ENCODE measurements around the gene SASH3. TPM values are rescaled to one million over a fixed set of nuclear protein-coding genes. Genes with fewer than 3 reads are reported as not detected.

Gene SASH3
- total RNA-seq, 2 donors from 2014 or later, result 2.1 to 8.3 TPM

- TF ChIP-seq CTCF (IDR thresholded peaks at IDR 0.05), result no peak
- Histone ChIP-seq H3K27ac (no peak overlapping the region), H3K4me1 (no peaks in the 10 kb centered on the region), H3K9me3 (no peaks in the 10 kb centered on the region), H3K27me3 (no peaks in the 10 kb centered on the region), H3K4me3 (no peak overlapping the region), H3K36me3 (no peaks in the 10 kb centered on the region)
- no peak for DNase-seq (ENCODE audit: low spot score)
Observed at GRCh38 chrX:129787336-129788055, 7.7 kb downstream of the SASH3 start.

GRCh38 chrX:129788527-129788926 lies 8.8 kb downstream of the SASH3 start:
- no peak overlapping the region for H3K4me3 ChIP-seq
- H3K9me3 ChIP-seq, result no peaks in the 10 kb centered on the region
- H3K27ac ChIP-seq, result no peak overlapping the region
- no peaks in the 10 kb centered on the region for H3K4me1 ChIP-seq
- no peak for DNase-seq (ENCODE audit: low spot score)
- H3K27me3 ChIP-seq, result no peaks in the 10 kb centered on the region
- H3K36me3 ChIP-seq, result no peaks in the 10 kb centered on the region
- TF ChIP-seq CTCF (IDR thresholded peaks at IDR 0.05), result no peak

GRCh38 chrX:129790146-129790545 lies 10.4 kb downstream of the SASH3 start:
- TF ChIP-seq CTCF (IDR thresholded peaks at IDR 0.05), result no peak
- Histone ChIP-seq H3K4me1 (no peaks in the 10 kb centered on the region), H3K9me3 (no peaks in the 10 kb centered on the region), H3K27me3 (no peaks in the 10 kb centered on the region), H3K27ac (no peak overlapping the region), H3K36me3 (no peaks in the 10 kb centered on the region), H3K4me3 (no peak overlapping the region)
- DNase-seq (ENCODE audit: low spot score), result no peak

GRCh38 chrX:129790808-129791207 lies 11.1 kb downstream of the SASH3 start:
- no peaks in the 10 kb centered on the region for H3K9me3 ChIP-seq
- no peak for TF ChIP-seq CTCF (IDR thresholded peaks at IDR 0.05)
- no peak for DNase-seq (ENCODE audit: low spot score)
- no peaks in the 10 kb centered on the region for H3K36me3 ChIP-seq
- H3K27me3 ChIP-seq, result no peaks in the 10 kb centered on the region
- no peak overlapping the region for H3K27ac ChIP-seq
- no peak overlapping the region for H3K4me3 ChIP-seq
- no peaks in the 10 kb centered on the region for H3K4me1 ChIP-seq

GRCh38 chrX:129791336-129791735 lies 11.6 kb downstream of the SASH3 start:
- no peaks in the 10 kb centered on the region for H3K9me3 ChIP-seq
- no peak for TF ChIP-seq CTCF (IDR thresholded peaks at IDR 0.05)
- no peak for DNase-seq (ENCODE audit: low spot score)

More at GRCh38 chrX:129791336-129791735, 11.6 kb downstream of the SASH3 start:
- Histone ChIP-seq H3K4me1 (no peaks in the 10 kb centered on the region), H3K36me3 (no peaks in the 10 kb centered on the region), H3K27me3 (no peaks in the 10 kb centered on the region), H3K27ac (no peak overlapping the region), H3K4me3 (no peak overlapping the region)

All from right atrium auricular region (tissue), 2 donors.